NCI-H2029 (cell line): Measurements from ENCODE around the gene CCR6.

Source experiments
- DNase-seq: peaks from one replicate; lab custom pipeline; 2025; lab: John Stamatoyannopoulos, UW

The CCR6 gene

GRCh38 chr6:167098825-167099225, 24.1 kb upstream of the CCR6 start:
- DNase-seq = no peak

GRCh38 chr6:167099707-167100106, 23.2 kb upstream of the CCR6 start:
- DNase-seq = no peak

GRCh38 chr6:167100241-167100674, 22.6 kb upstream of the CCR6 start:
- DNase-seq = no peak

GRCh38 chr6:167102318-167102717, 20.6 kb upstream of the CCR6 start:
- DNase-seq = no peak

- no peak for DNase-seq
Measured at GRCh38 chr6:167103041-167103891, 19.6 kb upstream of the CCR6 start.

DNA sequence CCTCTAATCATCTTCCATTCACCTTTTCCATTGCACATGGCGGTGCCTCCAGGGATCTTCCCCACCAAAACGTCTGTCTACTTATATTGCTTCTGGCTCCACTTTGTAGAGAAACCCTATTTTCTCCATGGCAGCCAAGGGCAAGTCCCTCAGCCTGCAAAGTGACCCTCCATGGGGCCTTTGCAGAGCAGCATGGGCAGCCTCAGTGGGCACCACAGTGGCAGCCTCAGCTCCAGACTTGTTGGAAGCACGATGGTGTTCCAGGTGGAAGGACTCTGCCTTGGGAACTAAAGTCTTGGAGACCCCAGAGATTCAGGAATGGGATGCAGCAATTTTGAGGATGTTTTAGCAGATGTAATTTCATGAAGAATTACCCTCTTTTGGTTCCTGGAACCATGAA, 18.5 kb upstream of the CCR6 start:
- DNase-seq = no peak

GRCh38 chr6:167105060-167105459, 17.8 kb upstream of the CCR6 start:
- no peak for DNase-seq

DNA sequence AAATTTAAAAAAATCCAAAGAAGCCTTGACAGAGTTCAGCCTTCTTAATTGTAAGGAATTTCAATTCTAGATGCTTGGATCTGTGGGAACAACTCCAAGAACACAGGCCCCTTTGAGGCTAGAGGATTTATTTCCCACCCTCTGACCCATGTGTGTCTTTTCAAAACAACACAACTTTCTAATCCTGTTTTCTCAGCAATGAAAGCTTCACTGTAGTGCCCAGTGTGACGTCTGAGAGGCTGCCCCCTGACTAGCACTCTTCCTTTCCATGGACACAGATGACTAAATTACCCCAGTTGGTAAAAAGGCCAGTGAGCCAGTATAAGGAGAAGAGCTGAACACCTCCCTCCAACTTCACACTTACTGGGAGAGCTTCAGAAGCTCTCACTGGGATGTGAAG, 16.5 kb upstream of the CCR6 start:
- no peak for DNase-seq

GRCh38 chr6:167107787-167108186, 15.1 kb upstream of the CCR6 start:
- no peak for DNase-seq

GRCh38 chr6:167108278-167108677, 14.6 kb upstream of the CCR6 start:
- no peak for DNase-seq

GRCh38 chr6:167109651-167110050, 13.2 kb upstream of the CCR6 start:
- DNase-seq = no peak

- no peak for DNase-seq
Measured at GRCh38 chr6:167111597-167111996, 11.3 kb upstream of the CCR6 start.

- no peak for DNase-seq
Measured at GRCh38 chr6:167112421-167112820, 10.5 kb upstream of the CCR6 start.

- DNase-seq = no peak
Measured at GRCh38 chr6:167113047-167113754, 9.7 kb upstream of the CCR6 start.

DNA sequence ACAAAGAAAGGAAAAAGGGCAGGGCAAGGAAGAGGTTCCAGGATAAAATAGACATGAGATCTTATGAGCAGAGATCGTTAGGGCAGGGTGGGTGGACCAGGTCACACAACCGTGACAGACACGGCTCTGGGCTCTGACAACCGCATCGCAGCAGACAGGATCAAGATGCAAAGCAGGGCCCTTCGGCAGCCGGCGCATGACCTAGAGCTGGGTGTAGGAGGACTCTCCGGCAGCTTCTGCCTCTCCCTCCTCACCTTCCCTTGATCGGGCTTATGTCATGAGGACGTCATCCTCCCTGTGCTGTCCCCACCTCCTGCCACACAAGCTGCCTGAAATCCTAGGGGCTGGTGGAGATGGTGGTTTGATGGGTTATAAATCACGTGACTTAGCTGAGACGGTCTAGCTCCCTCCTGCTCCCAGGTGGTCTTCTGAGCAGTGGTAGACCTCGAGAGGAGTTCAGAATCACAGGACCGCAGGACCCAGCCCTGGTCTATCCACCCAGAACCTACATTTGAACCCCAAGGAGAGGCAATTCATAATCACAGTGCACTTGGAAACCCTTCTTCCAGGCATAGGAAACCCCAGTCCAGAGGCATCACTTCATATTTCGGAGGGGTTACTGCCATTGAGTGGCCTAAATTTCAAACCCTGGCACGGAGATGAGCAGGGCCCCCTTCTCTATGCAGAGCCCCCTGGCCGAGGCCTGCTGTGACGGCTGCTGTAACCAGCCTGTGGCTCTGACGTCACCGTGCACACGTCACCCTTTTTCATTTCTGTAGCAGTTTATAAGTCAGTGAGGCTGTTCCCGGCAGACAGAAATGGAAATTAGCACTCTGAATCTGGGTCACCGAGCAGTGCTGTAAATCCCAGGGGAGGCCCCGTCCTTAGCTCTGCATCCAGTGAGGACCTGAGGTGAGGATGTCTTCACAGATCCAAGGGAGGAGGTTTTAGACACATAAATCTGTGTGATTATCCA, 8.7 kb upstream of the CCR6 start:
- DNase-seq = no peak

DNA sequence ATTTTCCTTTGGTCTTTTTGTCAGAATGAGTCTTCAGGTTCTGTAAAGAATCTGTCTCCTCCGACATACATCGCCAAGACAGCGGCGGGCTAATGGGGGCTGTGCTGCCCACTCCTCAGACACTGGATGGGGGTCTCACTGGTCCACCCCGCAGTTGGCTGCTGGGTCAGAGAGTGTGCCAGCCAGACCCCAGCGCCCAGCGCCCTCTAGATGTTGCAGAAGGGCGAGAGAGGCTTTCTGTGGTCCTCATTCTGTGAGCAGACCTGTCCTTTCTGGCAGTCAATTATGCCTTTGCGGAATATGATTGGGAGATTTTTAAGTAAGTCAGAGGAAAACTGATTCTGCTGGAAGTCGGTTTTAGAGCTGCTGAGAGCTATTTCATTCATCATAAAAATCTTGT, 7.8 kb upstream of the CCR6 start:
- no peak for DNase-seq

DNA sequence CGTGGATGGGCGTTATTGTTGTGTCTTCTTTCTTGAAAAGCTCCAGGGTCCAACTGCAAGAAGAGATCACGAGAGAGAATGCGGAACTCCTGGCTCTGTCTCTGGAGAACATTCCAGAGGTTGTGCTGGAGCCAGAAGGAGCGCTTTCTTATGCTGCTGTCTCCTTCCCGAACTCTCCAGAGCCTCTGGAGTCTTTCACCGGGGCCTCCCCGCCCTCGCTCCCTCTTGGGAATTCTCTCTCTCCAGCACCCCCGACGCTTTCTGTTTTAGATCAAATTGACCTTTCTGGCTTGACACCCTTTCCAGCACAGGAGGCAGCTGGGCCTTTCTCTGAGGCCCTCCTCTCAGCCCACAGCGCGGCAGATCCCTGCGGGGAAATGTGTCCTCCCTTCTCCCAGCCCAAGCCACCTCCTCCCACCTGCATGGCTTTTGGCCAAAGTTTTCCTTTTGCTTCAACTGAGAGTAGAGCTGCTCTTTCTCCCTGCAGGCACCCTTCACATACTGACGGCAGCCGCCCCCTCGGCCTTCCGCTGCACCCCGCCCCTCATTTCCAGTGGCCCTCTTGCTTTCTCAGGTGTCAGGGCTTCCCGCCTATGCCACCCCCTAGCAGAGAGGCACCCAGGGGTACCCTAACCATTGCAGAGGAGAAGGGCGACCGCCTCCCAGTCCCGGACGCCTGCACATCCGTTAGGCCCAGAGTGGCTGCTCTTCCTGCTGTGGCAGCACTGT, 6.6 kb upstream of the CCR6 start:
- DNase-seq = no peak

GRCh38 chr6:167116838-167117228, 6.1 kb upstream of the CCR6 start:
- no peak for DNase-seq

DNA sequence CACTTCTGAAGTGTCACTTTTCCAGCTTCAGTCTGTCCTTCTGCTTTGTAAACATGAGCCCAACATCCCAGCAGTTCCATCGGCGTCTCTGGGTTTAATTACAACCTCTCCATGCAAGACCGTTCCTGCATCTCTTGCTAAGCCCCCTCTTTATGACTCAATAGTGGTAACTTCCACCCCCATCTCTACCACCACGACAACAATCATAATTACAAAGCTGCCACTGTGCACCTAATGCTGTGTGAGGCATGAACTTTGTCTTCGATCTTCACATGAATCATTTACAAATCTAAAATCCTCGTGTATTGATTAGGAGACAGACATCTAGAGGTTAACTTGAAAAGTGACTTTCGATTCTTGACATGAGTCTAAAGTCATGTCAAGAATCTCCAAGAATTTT, 4.9 kb upstream of the CCR6 start:
- DNase-seq = no peak

- DNase-seq = no peak
Measured at GRCh38 chr6:167118839-167119238, 4.1 kb upstream of the CCR6 start.
